ENCODE measurements around the gene OR2K2.

GRCh38 chr9:111301195-111301594 is 28.8 kb downstream of the OR2K2 start:
- TF ChIP-seq, protein P1, sequence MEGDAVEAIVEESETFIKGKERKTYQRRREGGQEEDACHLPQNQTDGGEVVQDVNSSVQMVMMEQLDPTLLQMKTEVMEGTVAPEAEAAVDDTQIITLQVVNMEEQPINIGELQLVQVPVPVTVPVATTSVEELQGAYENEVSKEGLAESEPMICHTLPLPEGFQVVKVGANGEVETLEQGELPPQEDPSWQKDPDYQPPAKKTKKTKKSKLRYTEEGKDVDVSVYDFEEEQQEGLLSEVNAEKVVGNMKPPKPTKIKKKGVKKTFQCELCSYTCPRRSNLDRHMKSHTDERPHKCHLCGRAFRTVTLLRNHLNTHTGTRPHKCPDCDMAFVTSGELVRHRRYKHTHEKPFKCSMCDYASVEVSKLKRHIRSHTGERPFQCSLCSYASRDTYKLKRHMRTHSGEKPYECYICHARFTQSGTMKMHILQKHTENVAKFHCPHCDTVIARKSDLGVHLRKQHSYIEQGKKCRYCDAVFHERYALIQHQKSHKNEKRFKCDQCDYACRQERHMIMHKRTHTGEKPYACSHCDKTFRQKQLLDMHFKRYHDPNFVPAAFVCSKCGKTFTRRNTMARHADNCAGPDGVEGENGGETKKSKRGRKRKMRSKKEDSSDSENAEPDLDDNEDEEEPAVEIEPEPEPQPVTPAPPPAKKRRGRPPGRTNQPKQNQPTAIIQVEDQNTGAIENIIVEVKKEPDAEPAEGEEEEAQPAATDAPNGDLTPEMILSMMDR (IDR thresholded peaks at IDR 0.05), result no peak
- no peak for TF ChIP-seq EZH2 (IDR thresholded peaks at IDR 0.05)

All from neural progenitor cell (in vitro differentiated cells).